Ishikawa (cell line): Measurements from ENCODE around the gene ACAA1.

Experiments used
- CEBPB ChIP-seq: IDR thresholded peaks from 2 replicates; pipeline ENCODE4 v1.6.1; 2012
- CREB1 ChIP-seq: IDR thresholded peaks from 2 replicates; pipeline ENCODE4 v1.6.1; 2012; ENCODE audit warnings: low read depth
- EGR1 ChIP-seq: IDR thresholded peaks from 2 replicates; pipeline ENCODE4 v1.6.1; 2012
- EP300 ChIP-seq: IDR thresholded peaks from 2 replicates; pipeline ENCODE4 v1.6.1; 2012; ENCODE audit warnings: borderline replicate concordance
- FOXM1 ChIP-seq: IDR thresholded peaks from 2 replicates; pipeline ENCODE4 v1.6.1; 2012; ENCODE audit warnings: low read depth, borderline replicate concordance
- NFIC ChIP-seq: IDR thresholded peaks from 2 replicates; pipeline ENCODE4 v1.6.1; 2012
- RAD21 ChIP-seq: IDR thresholded peaks from 2 replicates; pipeline ENCODE4 v1.6.1; 2012; ENCODE audit warnings: low read depth
- TAF1 ChIP-seq: IDR thresholded peaks from 2 replicates; pipeline ENCODE4 v1.6.1; 2012; ENCODE audit warnings: low read depth, mild to moderate bottlenecking
- TCF12 ChIP-seq: IDR thresholded peaks from 2 replicates; pipeline ENCODE4 v1.6.1; 2012; ENCODE audit warnings: low read depth
- TEAD4 ChIP-seq: IDR thresholded peaks from 2 replicates; pipeline ENCODE4 v1.6.1; 2012
- YY1 ChIP-seq: IDR thresholded peaks from 2 replicates; pipeline ENCODE4 v1.6.1; 2012; ENCODE audit warnings: low read depth
- ZBTB7A ChIP-seq: IDR thresholded peaks from 2 replicates; pipeline ENCODE4 v1.6.1; 2012; ENCODE audit warnings: low read depth
- TF ChIP-seq, protein P1 (sequence below): IDR thresholded peaks from 2 replicates; pipeline ENCODE4 v1.6.1; 2012
- TF ChIP-seq, protein P2 (sequence below): IDR thresholded peaks from 2 replicates; pipeline ENCODE4 v1.6.1; 2012
- TF ChIP-seq, protein P3 (sequence below): IDR thresholded peaks from 2 replicates; pipeline ENCODE4 v1.6.1; 2012; ENCODE audit warnings: low read depth, mild to moderate bottlenecking

The ACAA1 gene

DNA sequence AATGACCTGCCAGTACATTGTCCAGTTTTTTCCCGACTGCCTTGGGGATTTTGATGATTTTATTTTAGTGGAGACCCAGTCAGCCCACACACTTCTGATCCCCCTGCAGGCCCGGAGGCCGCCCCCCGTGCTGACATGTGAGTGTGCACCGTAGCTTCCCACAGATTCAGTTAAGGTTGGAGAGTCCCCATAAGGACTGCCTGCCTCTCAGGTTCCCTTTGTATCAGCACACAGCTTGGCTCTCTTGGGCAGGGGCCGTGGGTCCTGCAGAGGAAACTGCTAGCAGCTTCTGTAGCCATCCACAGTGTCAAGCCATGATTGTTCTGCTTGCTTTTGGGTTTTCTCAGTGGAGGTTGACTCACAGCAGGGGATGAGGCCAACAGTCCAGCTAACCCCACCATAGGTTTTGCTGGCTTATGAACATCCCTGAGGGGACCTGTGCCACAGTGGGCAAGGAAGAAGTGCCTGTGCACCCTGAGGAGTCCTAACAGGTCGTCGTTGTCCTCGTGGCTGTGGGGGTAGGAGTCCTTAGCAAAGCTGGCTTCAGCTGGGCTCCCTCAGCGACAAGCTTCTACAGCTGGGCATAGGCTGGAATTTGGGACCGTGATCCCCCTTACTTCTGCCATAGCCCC is 51.5 kb downstream of the ACAA1 start:
- no peak for TF ChIP-seq EP300
- TF ChIP-seq TAF1, result no peak
- TF ChIP-seq CREB1, result no peak
- TF ChIP-seq RAD21, result no peak
- no peak for TF ChIP-seq NFIC
- TF ChIP-seq TEAD4, result no peak
- TF ChIP-seq FOXM1, result no peak

DNA sequence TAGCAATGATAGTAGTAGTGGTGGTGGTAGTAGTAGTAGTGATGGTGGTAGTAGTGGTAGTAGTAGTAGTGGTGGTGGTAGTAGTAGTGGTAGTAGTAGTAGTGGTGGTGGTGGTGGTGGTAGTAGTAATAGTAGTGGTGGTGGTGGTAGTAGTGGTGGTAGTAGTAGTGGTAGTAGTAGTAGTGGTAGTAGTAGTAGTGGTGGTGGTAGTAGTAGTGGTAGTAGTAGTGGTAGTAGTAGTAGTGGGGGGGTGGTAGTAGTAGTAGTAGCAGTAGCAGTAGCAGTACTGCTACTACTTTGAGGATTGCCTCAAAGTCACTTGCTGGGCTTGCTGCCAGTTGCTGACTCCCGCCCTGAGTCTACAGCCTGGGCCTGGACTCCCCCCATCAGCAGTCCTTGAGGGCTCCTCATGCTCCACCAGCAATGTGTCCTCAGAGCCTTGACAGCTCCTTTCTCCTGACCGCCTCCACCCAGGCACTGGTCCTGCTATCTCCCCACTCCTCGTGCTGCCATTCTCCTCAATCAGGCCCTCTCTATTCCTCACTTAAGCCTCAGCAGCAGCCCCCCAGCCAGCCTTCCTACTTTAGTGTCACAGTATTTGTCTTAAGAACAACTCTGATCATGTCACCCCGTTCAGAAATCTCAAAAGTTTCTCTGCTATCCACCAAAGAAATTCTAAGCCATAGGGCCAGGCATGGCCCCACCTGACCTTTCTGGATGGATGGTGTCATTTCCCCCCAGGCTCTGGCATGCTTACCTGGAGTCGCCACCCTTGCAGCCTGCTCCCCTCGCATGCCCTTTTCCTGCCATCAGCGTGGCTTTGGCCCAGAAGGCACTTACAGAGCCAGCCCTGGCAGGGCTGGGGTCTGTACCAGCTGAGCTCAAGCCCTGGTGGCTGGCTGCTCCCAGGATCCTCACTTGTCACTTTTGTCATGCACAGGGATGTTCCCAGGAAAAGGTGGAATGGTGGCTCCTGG is 52.3 kb downstream of the ACAA1 start:
- TF ChIP-seq, protein P1, sequence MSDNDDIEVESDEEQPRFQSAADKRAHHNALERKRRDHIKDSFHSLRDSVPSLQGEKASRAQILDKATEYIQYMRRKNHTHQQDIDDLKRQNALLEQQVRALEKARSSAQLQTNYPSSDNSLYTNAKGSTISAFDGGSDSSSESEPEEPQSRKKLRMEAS, result no peak
- no peak for TF ChIP-seq FOXM1
- no peak for TF ChIP-seq EGR1
- no peak for TF ChIP-seq TEAD4
- no peak for TF ChIP-seq NFIC
- no peak for TF ChIP-seq YY1
- no peak for TF ChIP-seq TAF1
- TF ChIP-seq RAD21, result no peak
- no peak for TF ChIP-seq CREB1
- no peak for TF ChIP-seq CEBPB
- no peak for TF ChIP-seq EP300
- no peak for TF ChIP-seq ZBTB7A
- TF ChIP-seq TCF12, result no peak
- TF ChIP-seq, protein P2, sequence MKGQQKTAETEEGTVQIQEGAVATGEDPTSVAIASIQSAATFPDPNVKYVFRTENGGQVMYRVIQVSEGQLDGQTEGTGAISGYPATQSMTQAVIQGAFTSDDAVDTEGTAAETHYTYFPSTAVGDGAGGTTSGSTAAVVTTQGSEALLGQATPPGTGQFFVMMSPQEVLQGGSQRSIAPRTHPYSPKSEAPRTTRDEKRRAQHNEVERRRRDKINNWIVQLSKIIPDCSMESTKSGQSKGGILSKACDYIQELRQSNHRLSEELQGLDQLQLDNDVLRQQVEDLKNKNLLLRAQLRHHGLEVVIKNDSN, result no peak
- TF ChIP-seq, protein P3, sequence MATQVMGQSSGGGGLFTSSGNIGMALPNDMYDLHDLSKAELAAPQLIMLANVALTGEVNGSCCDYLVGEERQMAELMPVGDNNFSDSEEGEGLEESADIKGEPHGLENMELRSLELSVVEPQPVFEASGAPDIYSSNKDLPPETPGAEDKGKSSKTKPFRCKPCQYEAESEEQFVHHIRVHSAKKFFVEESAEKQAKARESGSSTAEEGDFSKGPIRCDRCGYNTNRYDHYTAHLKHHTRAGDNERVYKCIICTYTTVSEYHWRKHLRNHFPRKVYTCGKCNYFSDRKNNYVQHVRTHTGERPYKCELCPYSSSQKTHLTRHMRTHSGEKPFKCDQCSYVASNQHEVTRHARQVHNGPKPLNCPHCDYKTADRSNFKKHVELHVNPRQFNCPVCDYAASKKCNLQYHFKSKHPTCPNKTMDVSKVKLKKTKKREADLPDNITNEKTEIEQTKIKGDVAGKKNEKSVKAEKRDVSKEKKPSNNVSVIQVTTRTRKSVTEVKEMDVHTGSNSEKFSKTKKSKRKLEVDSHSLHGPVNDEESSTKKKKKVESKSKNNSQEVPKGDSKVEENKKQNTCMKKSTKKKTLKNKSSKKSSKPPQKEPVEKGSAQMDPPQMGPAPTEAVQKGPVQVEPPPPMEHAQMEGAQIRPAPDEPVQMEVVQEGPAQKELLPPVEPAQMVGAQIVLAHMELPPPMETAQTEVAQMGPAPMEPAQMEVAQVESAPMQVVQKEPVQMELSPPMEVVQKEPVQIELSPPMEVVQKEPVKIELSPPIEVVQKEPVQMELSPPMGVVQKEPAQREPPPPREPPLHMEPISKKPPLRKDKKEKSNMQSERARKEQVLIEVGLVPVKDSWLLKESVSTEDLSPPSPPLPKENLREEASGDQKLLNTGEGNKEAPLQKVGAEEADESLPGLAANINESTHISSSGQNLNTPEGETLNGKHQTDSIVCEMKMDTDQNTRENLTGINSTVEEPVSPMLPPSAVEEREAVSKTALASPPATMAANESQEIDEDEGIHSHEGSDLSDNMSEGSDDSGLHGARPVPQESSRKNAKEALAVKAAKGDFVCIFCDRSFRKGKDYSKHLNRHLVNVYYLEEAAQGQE, result no peak

DNA sequence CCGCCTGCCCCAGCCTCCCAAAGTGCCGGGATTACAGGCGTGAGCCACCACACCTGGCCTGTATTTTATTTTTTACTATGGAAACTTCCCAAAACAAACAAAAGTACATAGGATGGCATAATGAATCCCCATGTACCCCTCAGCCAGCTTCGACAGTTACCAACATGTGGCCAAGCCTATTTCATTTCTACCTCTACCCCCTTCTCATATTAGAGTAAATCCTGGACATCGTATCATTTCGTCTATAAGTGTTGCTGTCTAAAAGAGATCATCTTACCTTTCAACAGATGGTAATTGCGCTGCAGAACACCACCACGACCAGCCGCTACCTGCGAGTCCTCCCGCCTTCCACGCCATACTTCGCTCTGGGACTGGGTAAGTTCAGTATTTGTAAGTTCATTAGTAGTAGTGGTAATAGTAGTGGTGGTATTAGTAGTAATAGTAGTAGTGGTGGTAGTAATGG is 53.0 kb downstream of the ACAA1 start:
- no peak for TF ChIP-seq TAF1
- no peak for TF ChIP-seq YY1
- TF ChIP-seq EP300, result no peak
- TF ChIP-seq RAD21, result no peak
- no peak for TF ChIP-seq CREB1
- no peak for TF ChIP-seq EGR1
- no peak for TF ChIP-seq ZBTB7A
- TF ChIP-seq, protein P1, result no peak
- TF ChIP-seq TCF12, result no peak
- TF ChIP-seq FOXM1, result no peak
- TF ChIP-seq, protein P3, result no peak
- no peak for TF ChIP-seq NFIC
- TF ChIP-seq, protein P2, result no peak
- TF ChIP-seq TEAD4, result no peak
- TF ChIP-seq CEBPB, result no peak
